GM23248 (cell line): Measurements from ENCODE around the gene LOXHD1. TPM values are rescaled to one million over a fixed set of nuclear protein-coding genes. Genes with fewer than 3 reads are reported as not detected.

ENCODE experiments used
- DNase-seq: peaks from one replicate; pipeline ENCODE4 v3.0.0-alpha.2; 2015
- H2AFZ ChIP-seq: fragments of 200-600 bp; sonication (generic); 2 replicates; pipeline ENCODE4 v1.6.1; 2016; ENCODE audit warnings: antibody characterized with exemption
- H3F3A ChIP-seq: fragments of 200-600 bp; sonication (generic); 2 replicates; pipeline ENCODE4 v1.6.1; 2016; ENCODE audit warnings: mild to moderate bottlenecking, antibody characterized with exemption, mixed run types; ENCODE audit not compliant: insufficient read depth
- H3K27ac ChIP-seq: fragments of 200-600 bp; sonication (generic); 2 replicates; pipeline ENCODE4 v1.5.1; 2016; ENCODE audit warnings: mild to moderate bottlenecking
- H3K27me3 ChIP-seq: fragments of 200-600 bp; sonication (generic); replicated peaks from 2 replicates; pipeline ENCODE4 v1.6.1; 2016; ENCODE audit warnings: mild to moderate bottlenecking; ENCODE audit not compliant: insufficient read depth
- H3K36me3 ChIP-seq: fragments of 200-600 bp; sonication (generic); 2 replicates; pipeline ENCODE4 v1.6.1; 2016; ENCODE audit warnings: low read depth, mild to moderate bottlenecking
- H3K4me1 ChIP-seq: fragments of 200-600 bp; sonication (generic); 2 replicates; pipeline ENCODE4 v1.6.1; 2016; ENCODE audit warnings: mild to moderate bottlenecking; ENCODE audit not compliant: insufficient read depth
- H3K4me2 ChIP-seq: fragments of 200-600 bp; sonication (generic); one replicate; pipeline ENCODE4 v1.6.1; 2016; ENCODE audit warnings: mild to moderate bottlenecking; ENCODE audit not compliant: unreplicated experiment
- H3K4me3 ChIP-seq: fragments of 200-600 bp; sonication (generic); 2 replicates; pipeline ENCODE4 v1.5.1; 2016; ENCODE audit warnings: mild to moderate bottlenecking
- H3K79me2 ChIP-seq: fragments of 200-600 bp; sonication (generic); 2 replicates; pipeline ENCODE4 v1.6.1; 2016; ENCODE audit warnings: mild to moderate bottlenecking; ENCODE audit not compliant: insufficient read depth
- H3K9ac ChIP-seq: fragments of 200-600 bp; sonication (generic); 2 replicates; pipeline ENCODE4 v1.6.1; 2016; ENCODE audit warnings: mild to moderate bottlenecking
- H3K9me2 ChIP-seq: fragments of 200-600 bp; sonication (generic); 2 replicates; pipeline ENCODE4 v1.6.1; 2016; ENCODE audit warnings: mixed run types, mild to moderate bottlenecking, moderate library complexity; ENCODE audit not compliant: insufficient read depth
- H3K9me3 ChIP-seq: fragments of 200-600 bp; sonication (generic); one replicate; pipeline ENCODE4 v1.6.1; 2017; ENCODE audit warnings: low read depth
- H4K20me1 ChIP-seq: fragments of 200-600 bp; sonication (generic); 2 replicates; pipeline ENCODE4 v1.6.0; 2016; ENCODE audit not compliant: insufficient read depth
- EZH2 ChIP-seq: fragments of 200-600 bp; sonication (generic); IDR thresholded peaks from 2 replicates; pipeline ENCODE4 v1.6.1; 2018; ENCODE audit warnings: antibody characterized with exemption, mild to moderate bottlenecking; ENCODE audit not compliant: insufficient read depth, poor library complexity, severe bottlenecking
- EZH2phosphoT487 ChIP-seq: fragments of 200-600 bp; sonication (generic); IDR thresholded peaks from 2 replicates; pipeline ENCODE4 v1.6.1; 2018; ENCODE audit warnings: antibody characterized with exemption, moderate library complexity, mild to moderate bottlenecking, low read depth; ENCODE audit not compliant: insufficient read depth
- WGBS, 2 experiments: methylation state at CpG; one replicate each; pipeline ENCODE4 v1.1.6; 2015 to 2017; ENCODE audit warnings: low lambda C conversion rate in 2 of 2, low coverage in 1 of 2; ENCODE audit errors: missing lambda C conversion rate in 2 of 2; 5-methylcytosine and 5-hydroxymethylcytosine counted together
- in situ Hi-C: fragments of 300-500 bp; cut with MboI; formaldehyde crosslinking; loops from 2 replicates; pipeline ENCODE4 v1.15.0; 2020
- polyA plus RNA-seq: library from polyadenylated mRNA; unstranded; fragments of >200 nt; fragmentation: Nextera tagmentation; extraction: Ambion mirVana; gene quantifications from 2 replicates; pipeline ENCODE4 v1.2.1, GENCODE V29; 2016
- total RNA-seq: library from RNA; depleted of rRNA; stranded (reverse); fragments of >200 nt; shearing (Covaris generic); gene quantifications from 2 replicates; pipeline ENCODE4 v1.2.3, GENCODE V29; 2014

LOXHD1 gene
- total and polyA plus RNA-seq, 2 experiments from 2014 or later: not detected

GRCh38 chr18:46693996-46694395, 37.0 kb upstream of the LOXHD1 start:
- Histone ChIP-seq H3K4me3 (no peak overlapping the region), H3K4me1 (no peaks in the 10 kb centered on the region), H3K36me3 (no peaks in the 10 kb centered on the region), H4K20me1 (no peaks in the 10 kb centered on the region), H2AFZ (no peak overlapping the region), H3K9me3 (no peaks in the 10 kb centered on the region), H3K27me3 (no peaks in the 10 kb centered on the region; the same call in 1 of the 2 replicates), H3K79me2 (no peaks in the 10 kb centered on the region), H3K9ac (no peak overlapping the region), H3K27ac (no peak overlapping the region), H3F3A (no peaks in the 10 kb centered on the region), H3K9me2 (no peaks in the 10 kb centered on the region), H3K4me2 (no peak overlapping the region)
- 45 to 48% methylated on average over 2 of the region's 2 CpGs for WGBS, 2 experiments
- TF ChIP-seq EZH2 (no peak), EZH2phosphoT487 (no peak)
- DNase-seq: no peak
- in situ Hi-C loops: no loop called here

GRCh38 chr18:46688853-46689525, 32.0 kb upstream of the LOXHD1 start:
- Histone ChIP-seq H3F3A (no peaks in the 10 kb centered on the region), H3K4me1 (no peaks in the 10 kb centered on the region), H3K79me2 (no peaks in the 10 kb centered on the region), H2AFZ (no peak overlapping the region), H3K9me3 (no peaks in the 10 kb centered on the region), H3K27ac (no peak overlapping the region), H3K4me2 (no peak overlapping the region), H3K9ac (no peak overlapping the region), H3K4me3 (no peak overlapping the region), H3K27me3 (no peaks in the 10 kb centered on the region; the same call in 1 of the 2 replicates), H4K20me1 (no peaks in the 10 kb centered on the region), H3K36me3 (no peaks in the 10 kb centered on the region), H3K9me2 (no peaks in the 10 kb centered on the region)
- DNase-seq: peak; percentile 10
- TF ChIP-seq EZH2phosphoT487 (no peak), EZH2 (no peak)
- 21 to 42% methylated on average over 7 to 12 of the region's 12 CpGs for WGBS, 2 experiments
- in situ Hi-C loops: no loop called here

- Histone ChIP-seq H3K4me2 (no peak overlapping the region), H3K36me3 (no peaks in the 10 kb centered on the region), H3K79me2 (no peaks in the 10 kb centered on the region), H3F3A (no peaks in the 10 kb centered on the region), H3K9ac (no peak overlapping the region), H3K9me3 (no peaks in the 10 kb centered on the region), H4K20me1 (no peaks in the 10 kb centered on the region), H3K27me3 (peaks cover 5% of the 10 kb centered on the region; the same call in 1 of the 2 replicates), H2AFZ (no peak overlapping the region), H3K9me2 (no peaks in the 10 kb centered on the region), H3K4me3 (no peak overlapping the region), H3K4me1 (no peaks in the 10 kb centered on the region), H3K27ac (no peak overlapping the region)
- DNase-seq: no peak
- WGBS, 2 experiments: 81 to 84% methylated on average over 9 of the region's 9 CpGs
- TF ChIP-seq EZH2phosphoT487: no peak
- TF ChIP-seq EZH2: no peak
- in situ Hi-C loops: no loop called here
These were observed 29.2 kb upstream of the LOXHD1 start for GRCh38 chr18:46686186-46686585.

GRCh38 chr18:46683252-46683651, 26.2 kb upstream of the LOXHD1 start:
- H3K27me3 ChIP-seq: peaks cover 5% of the 10 kb centered on the region; the same call in 1 of the 2 replicates
- H3K9me3 ChIP-seq: no peaks in the 10 kb centered on the region
- in situ Hi-C loops: no loop called here
- 38 to 57% methylated on average over 4 of the region's 4 CpGs for WGBS, 2 experiments
- H3K9ac ChIP-seq: no peak overlapping the region
- no peaks in the 10 kb centered on the region for H3K36me3 ChIP-seq
- H3K4me3 ChIP-seq: no peak overlapping the region
- no peak overlapping the region for H3K27ac ChIP-seq
- no peaks in the 10 kb centered on the region for H3K79me2 ChIP-seq
- H3K4me2 ChIP-seq: no peak overlapping the region
- TF ChIP-seq EZH2: no peak
- TF ChIP-seq EZH2phosphoT487: no peak
- H3K9me2 ChIP-seq: no peaks in the 10 kb centered on the region
- H3K4me1 ChIP-seq: no peaks in the 10 kb centered on the region
- no peaks in the 10 kb centered on the region for H4K20me1 ChIP-seq
- no peaks in the 10 kb centered on the region for H3F3A ChIP-seq
- no peak for DNase-seq
- H2AFZ ChIP-seq: no peak overlapping the region
